Stomach smooth muscle (tissue), 2 donors: Measurements from ENCODE around the gene IFFO2.

ENCODE experiments used
- H3K27ac ChIP-seq: one replicate; pipeline ENCODE4 v1.7.0; 2013; ENCODE audit warnings: mild to moderate bottlenecking, low read length, inconsistent platforms
- H3K27me3 ChIP-seq, 2 donors: one replicate each; pipeline ENCODE4 v1.7.0; 2013; ENCODE audit warnings: low read length in 2 of 2; ENCODE audit not compliant: insufficient read depth in 2 of 2, control insufficient read depth in 1 of 2
- H3K36me3 ChIP-seq, 2 donors: one replicate each; pipeline ENCODE4 v1.7.0; 2013; ENCODE audit warnings: low read length in 2 of 2; ENCODE audit not compliant: control insufficient read depth in 2 of 2, insufficient read depth in 2 of 2
- H3K4me1 ChIP-seq: one replicate; pipeline ENCODE4 v1.7.0; 2013; ENCODE audit warnings: low read length; ENCODE audit not compliant: control insufficient read depth, insufficient read depth
- H3K4me3 ChIP-seq, 2 donors: one replicate each; pipeline ENCODE4 v1.7.0; 2013; ENCODE audit warnings: low read length in 2 of 2
- H3K9ac ChIP-seq, 2 donors: one replicate each; pipeline ENCODE4 v1.7.0; 2013; ENCODE audit warnings: low read length in 2 of 2, mild to moderate bottlenecking in 1 of 2
- H3K9me3 ChIP-seq, 2 donors: one replicate each; pipeline ENCODE4 v1.7.0; 2013; ENCODE audit warnings: low read length in 2 of 2; ENCODE audit not compliant: control insufficient read depth in 2 of 2
- donor health status: healthy.
- donor health status: Pancreatic carcinoma.

IFFO2 gene

DNA sequence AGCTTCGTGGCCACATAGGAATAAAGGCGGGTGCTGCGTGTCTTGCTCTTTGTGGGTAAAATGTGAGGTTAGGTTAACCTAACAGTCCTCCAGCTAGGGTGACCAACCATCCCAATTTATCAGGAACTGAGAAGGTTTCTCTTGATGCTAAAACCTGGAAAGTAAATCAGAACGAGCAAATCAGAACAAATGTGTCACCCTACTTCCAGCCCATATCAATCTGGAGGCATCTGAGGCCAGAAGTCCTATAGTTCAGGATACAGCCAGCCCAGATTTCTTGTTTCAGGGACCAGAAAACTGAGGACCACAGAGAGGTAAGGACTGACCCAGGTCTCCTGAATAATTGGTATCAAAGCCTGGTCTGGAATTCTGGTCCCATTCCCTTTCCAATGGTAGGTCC, 3.1 kb upstream of the IFFO2 start:
- Histone ChIP-seq H3K4me3 (no peak overlapping the region), H3K27ac (no peak overlapping the region), H3K4me1 (peaks cover 15% of the 10 kb centered on the region), H3K9me3 (no peaks in the 10 kb centered on the region), H3K36me3 (no peaks in the 10 kb centered on the region), H3K9ac (no peak overlapping the region), H3K27me3 (no peaks in the 10 kb centered on the region)

DNA sequence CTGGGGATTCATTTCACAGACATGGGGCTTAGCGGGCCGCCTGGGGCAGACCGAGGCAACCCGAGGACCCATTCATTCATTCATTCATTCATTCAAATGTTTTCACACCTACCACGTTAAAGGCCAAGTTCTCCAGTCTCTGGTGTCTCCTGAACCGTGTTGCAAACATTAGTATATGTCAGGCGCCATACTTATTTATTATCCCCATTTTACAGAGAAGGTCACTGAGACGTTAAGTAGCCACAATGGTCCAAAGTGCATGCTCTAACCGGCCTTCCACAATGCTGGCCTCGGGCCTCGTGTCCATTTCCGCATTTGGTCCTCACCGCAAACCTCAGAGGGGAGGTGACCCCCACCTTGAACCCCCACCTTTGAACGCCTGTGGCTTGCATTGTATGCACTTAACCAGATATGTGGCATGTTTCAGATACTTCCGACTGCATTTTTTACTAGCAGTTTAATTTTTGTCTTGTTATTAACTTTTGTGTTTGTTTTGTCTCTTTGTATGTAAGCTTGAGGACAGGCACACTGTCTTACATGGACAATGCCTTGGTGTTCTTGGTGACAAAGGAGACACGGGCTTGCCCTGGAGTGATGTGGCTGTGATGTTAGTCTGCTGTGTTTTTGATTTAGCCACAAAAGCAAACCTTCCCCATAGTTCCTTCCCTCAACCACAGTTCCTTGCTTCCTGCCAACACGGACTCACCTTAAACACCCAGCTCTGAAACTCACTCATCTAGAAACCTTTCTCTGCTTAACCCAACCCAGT, 1.2 kb upstream of the IFFO2 start:
- no peaks in the 10 kb centered on the region for H3K36me3 ChIP-seq
- no peaks in the 10 kb centered on the region for H3K27me3 ChIP-seq
- H3K9ac ChIP-seq, result peak overlapping the region in 1 of 2 donors; percentile 71
- no peaks in the 10 kb centered on the region for H3K9me3 ChIP-seq
- peak overlapping the region; percentile 70 to 85 for H3K4me3 ChIP-seq
- H3K4me1 ChIP-seq, result peaks cover 30% of the 10 kb centered on the region
- no peak overlapping the region for H3K27ac ChIP-seq

DNA sequence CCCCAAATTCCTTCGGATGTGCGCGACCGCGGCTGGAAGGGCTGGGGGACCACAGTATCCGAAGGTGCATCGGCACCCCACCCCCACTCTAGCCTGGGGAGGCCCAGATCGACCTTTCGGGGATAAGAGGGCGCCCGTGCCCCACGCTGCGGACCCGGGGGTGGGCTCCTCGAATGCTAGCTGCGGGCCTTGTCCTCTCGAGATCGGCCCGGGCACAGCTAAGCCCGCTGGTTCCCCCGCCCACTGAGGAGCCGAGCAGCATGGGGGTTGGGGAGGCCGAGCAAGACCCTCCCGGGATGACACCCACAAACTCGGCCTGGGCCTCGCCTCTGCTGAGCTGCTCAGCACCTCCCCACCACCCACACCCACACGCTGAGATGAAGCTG, 653 bp upstream of the IFFO2 start:
- Histone ChIP-seq H3K9ac (peak overlapping the region; percentile 71), H3K36me3 (no peaks in the 10 kb centered on the region), H3K27me3 (no peaks in the 10 kb centered on the region), H3K4me1 (peaks cover 30% of the 10 kb centered on the region), H3K4me3 (peak overlapping the region; percentile 70 to 85), H3K27ac (peak overlapping the region; percentile 55), H3K9me3 (no peaks in the 10 kb centered on the region)

DNA sequence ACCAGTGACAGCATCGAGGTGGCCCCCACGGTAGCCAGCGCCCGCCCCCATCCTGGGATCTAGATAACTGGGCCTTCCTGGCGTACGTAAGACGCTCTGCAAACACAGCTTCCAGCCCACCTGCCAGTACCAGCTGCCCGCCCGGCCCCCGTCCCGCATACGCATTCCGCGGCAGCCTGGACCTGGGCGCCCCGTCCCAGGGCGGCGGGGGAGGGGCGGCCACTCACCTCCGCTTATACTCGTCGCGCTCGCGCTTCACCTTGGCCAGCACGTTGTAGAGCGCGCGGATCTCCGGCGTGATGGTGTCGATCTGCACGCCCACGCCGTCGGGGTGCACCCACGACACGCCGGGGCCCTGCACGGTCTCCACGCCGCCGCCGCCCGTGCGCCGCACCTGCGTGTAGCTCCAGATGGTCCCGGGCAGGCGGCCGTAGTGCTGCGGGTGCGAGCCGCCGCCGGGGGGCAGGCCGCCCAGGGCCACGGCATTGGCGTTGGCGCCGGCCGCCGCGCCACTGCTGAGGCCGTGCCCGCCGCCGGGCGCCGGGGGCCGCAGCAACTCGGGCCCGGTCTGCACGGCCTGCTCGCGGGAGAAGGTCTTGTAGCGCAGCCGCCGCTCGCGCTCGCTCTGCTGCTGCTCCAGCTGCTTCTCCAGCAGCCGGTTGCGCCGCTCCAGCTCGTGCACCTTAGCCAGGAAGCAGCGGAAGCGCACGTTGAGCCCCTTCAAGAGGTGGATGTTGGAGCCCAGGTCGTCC, 859 bp downstream of the IFFO2 start:
- Histone ChIP-seq H3K27ac (peak overlapping the region; percentile 66), H3K4me1 (peaks cover 45% of the 10 kb centered on the region), H3K9me3 (no peaks in the 10 kb centered on the region), H3K36me3 (no peaks in the 10 kb centered on the region), H3K27me3 (no peaks in the 10 kb centered on the region), H3K4me3 (peak overlapping the region; percentile 81 to 82), H3K9ac (peak overlapping the region; percentile 61 to 79)

DNA sequence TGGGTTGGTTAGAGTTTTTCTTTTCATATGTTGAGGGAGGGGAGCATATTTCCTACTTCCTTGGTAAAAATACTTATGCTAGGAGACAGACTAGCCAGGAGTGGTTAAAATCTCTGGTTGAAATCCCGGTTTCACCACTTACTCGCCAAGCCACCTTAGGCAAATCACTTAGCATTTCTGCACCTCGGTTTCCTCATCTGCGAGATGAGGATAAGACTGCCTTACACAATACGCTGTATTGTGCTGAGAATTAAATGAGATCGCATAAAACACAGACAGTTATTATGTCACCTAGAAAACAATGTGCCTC, 1.4 kb downstream of the IFFO2 start:
- H3K4me1 ChIP-seq, result peaks cover 50% of the 10 kb centered on the region

DNA sequence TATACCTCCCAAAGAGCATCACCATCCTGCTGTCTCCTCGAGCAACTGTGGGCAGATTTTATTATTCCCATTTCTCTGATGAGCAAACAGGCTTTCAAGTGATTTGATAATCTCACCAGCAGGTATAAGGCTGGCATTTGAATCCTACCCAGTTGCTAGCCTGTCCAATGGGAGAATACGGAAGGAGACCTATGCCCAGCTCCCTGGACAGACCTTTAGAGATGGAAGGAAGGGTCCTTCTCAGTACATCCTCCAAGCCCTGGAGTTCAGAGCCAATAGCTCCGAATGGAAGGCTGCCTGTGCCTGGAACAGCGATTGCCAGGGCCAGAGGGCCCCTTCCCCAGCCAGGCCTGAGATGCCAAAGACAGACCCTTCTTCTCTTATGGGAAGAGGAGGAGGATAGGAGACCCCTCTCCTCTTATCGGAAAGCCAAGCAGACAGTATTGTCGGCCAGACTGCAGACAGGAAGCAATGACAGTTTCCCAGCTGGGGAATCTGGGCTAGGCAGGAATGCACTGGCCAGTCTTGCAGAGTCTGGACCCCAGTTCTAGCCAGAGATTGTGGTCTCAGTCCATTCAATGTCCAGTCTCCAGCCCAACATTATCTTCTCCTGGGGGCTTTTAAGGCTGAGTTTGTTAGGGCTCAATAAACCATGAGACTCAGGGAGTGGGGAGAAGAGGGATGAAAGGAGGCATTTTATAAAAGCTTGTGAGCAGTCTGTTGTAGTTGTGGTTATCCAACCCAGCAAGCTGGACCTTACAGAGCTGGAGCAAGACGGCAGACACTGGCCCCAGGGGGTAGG, 2.0 kb downstream of the IFFO2 start:
- Histone ChIP-seq H3K27ac (peak overlapping the region; percentile 66), H3K36me3 (no peaks in the 10 kb centered on the region), H3K9me3 (no peaks in the 10 kb centered on the region), H3K9ac (peak overlapping the region; percentile 61 to 79), H3K4me3 (peak overlapping the region; percentile 81 to 82), H3K4me1 (peaks cover 56% of the 10 kb centered on the region), H3K27me3 (no peaks in the 10 kb centered on the region)

More for the DNA sequence above, 1.4 kb downstream of the IFFO2 start:
- Histone ChIP-seq H3K36me3 (no peaks in the 10 kb centered on the region), H3K27me3 (no peaks in the 10 kb centered on the region), H3K4me3 (peak overlapping the region; percentile 81 to 82), H3K9me3 (no peaks in the 10 kb centered on the region), H3K9ac (peak overlapping the region; percentile 61 to 79), H3K27ac (peak overlapping the region; percentile 66)

DNA sequence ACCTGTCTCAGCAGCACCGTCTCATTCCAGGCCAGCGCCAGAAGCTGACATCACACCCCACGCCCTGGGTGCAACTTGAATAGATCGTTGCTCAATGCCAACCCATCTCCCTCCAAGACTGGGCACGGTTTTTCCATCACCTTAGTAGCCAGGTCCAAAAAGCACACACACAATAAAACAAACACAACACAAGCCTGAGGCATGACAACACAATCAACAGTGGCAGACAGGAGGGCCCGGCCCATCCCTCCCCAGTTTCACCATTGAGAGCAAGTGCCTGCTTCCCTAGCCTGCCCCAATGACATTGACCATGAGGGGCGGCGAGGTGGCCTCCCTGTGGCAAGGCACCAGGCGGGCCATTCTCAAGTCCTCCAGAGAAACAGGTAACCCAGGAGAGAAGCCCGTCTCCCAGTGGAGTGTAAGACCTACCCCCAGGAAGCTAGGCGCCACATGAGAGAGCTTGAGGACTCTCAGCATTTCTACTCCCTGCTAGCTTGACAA, 2.7 kb downstream of the IFFO2 start:
- H3K36me3 ChIP-seq, result no peaks in the 10 kb centered on the region

DNA sequence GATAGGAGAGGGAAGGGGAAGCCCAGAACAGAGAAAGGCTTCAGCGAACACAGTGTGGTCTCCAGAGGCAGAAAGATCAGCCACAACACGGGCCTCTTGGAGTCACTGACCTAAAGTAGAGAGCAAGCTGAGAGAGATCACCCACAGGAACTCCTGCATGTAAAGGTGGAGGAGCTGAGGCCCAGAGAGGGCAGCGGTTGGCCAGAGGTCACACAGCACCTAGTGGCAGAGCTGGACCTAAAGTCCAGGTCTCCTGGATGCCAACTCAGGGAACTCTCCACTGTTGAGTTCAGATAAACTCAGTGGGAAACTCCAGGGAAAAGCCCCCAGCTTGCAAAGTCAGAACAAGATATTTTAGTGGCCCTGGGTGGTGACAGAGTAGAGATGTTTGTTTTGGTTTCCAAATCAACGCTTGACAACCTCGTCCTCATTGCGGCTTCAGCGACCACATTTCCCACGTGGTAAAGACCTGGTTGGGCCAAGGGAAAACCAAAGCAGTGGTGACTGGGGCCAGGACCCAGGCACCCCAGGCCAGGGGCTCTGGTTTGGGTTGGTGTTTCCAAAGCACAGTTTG, 4.6 kb downstream of the IFFO2 start:
- no peaks in the 10 kb centered on the region for H3K27me3 ChIP-seq
- H3K9ac ChIP-seq, result no peak overlapping the region
- peak overlapping the region in 1 of 2 donors; percentile 40 for H3K4me3 ChIP-seq
- no peaks in the 10 kb centered on the region for H3K9me3 ChIP-seq
- peak overlapping the region; percentile 98 for H3K27ac ChIP-seq
- no peaks in the 10 kb centered on the region for H3K36me3 ChIP-seq
- H3K4me1 ChIP-seq, result peaks cover 75% of the 10 kb centered on the region

More for the DNA sequence above, 2.7 kb downstream of the IFFO2 start:
- Histone ChIP-seq H3K4me3 (peak overlapping the region; percentile 81 to 82), H3K27ac (no peak overlapping the region), H3K27me3 (no peaks in the 10 kb centered on the region), H3K9me3 (no peaks in the 10 kb centered on the region), H3K4me1 (peaks cover 63% of the 10 kb centered on the region), H3K9ac (peak overlapping the region in 1 of 2 donors; percentile 61)

DNA sequence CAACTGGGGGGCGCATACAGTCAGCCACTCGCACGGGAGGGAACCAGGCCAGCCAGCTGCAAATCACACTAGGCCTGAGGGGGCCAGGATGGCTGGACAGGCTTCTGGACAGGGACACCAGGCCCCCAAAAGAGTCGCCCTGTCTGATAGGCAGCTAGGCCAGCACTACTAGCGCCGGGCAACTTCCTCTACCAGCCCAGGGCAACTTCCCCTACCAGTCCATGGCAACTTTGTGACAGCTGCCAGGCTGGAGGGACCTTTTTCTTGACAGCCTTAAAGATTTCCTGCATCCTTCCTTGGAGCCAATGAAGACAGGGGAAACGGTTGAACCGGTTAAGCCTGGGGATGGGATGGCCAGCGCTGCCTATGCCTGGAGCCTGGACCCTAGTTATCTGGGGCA, 5.1 kb downstream of the IFFO2 start:
- Histone ChIP-seq H3K4me3 (peak overlapping the region in 1 of 2 donors; percentile 40), H3K4me1 (peaks cover 78% of the 10 kb centered on the region), H3K9ac (peak overlapping the region; percentile 36 to 63), H3K27ac (peak overlapping the region; percentile 98), H3K36me3 (no peaks in the 10 kb centered on the region), H3K27me3 (no peaks in the 10 kb centered on the region), H3K9me3 (no peaks in the 10 kb centered on the region)

DNA sequence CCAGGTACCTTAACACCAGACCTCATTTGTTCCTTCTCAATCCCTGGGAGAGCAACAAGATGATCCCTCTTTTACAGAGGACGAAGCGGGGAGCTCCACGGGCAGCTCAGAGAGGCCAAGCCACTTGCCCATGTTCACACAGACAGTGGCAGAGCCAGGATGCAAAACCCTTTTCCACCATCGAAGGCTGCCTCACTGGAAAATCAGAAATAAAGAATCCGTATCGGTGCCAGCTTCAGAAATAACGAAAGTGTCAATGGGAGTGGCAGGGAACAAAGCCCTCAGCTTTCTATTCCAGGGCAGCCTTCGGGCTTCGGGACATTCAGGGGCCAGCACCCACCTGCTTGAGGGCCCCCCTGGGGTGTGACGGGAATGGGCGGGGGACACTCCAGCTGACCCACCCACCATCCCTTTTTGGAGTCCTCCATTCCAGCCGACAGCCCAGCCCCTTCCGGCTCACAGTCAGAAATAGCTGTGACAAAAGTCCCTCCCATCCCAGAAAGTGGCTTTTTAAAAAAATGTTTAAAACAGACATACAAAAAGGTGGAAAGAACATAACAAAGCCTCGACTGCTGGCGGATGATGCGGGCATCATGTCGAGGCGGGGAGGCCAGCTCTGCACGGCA, 6.0 kb downstream of the IFFO2 start:
- Histone ChIP-seq H3K4me1 (peaks cover 85% of the 10 kb centered on the region), H3K36me3 (no peaks in the 10 kb centered on the region), H3K27ac (peak overlapping the region; percentile 98), H3K27me3 (no peaks in the 10 kb centered on the region), H3K9ac (peak overlapping the region; percentile 63 to 92), H3K4me3 (peak overlapping the region; percentile 45 to 69), H3K9me3 (no peaks in the 10 kb centered on the region)
